SK-N-SH (cell line): Measurements from ENCODE around the gene PARVB. TPM values are rescaled to one million over a fixed set of nuclear protein-coding genes. Genes with fewer than 3 reads are reported as not detected.

ENCODE experiments used
- CTCF ChIA-PET: fragments of 300-600, 350-600 bp; formaldehyde crosslinking; extraction: SDS; loops from one replicate; lab custom pipeline; 2021; lab: Yijun Ruan, JAX
- POLR2A ChIA-PET: fragments of 350-600 bp; sonication (Branson Sonifier 250); formaldehyde crosslinking; extraction: SDS; loops from one replicate; lab custom pipeline; 2020; ENCODE audit warnings: antibody characterized with exemption, inconsistent platforms; lab: Yijun Ruan, JAX
- DNase-seq: peaks from one replicate; pipeline ENCODE4 v3.0.0; 2012
- H2AFZ ChIP-seq: fragments of 200-600 bp; sonication (generic); 2 replicates; pipeline ENCODE4 v1.8.1; 2016; ENCODE audit warnings: antibody characterized with exemption, mild to moderate bottlenecking, low read depth
- H3F3A ChIP-seq: fragments of 200-600 bp; sonication (generic); replicated peaks from 2 replicates; pipeline ENCODE3; 2016; ENCODE audit warnings: antibody characterized with exemption, mild to moderate bottlenecking; ENCODE audit not compliant: insufficient read depth
- H3K27ac ChIP-seq, 2 experiments: fragments of 200-500 bp in 1 of 2; fragments of 200-600 bp in 1 of 2; sonication (Bioruptor generic) in 1 of 2; sonication (generic), shearing (Covaris generic) in 1 of 2; 2 replicates each; pipeline versions ENCODE4 v1.5.1 to v1.6.1; 2014 to 2016; ENCODE audit warnings: low read depth in 2 of 2, inconsistent platforms in 1 of 2, low read length in 1 of 2, mild to moderate bottlenecking in 1 of 2, mixed read lengths in 1 of 2
- H3K27me3 ChIP-seq: fragments of 200-600 bp; sonication (generic), shearing (Covaris generic); 2 replicates; pipeline ENCODE4 v1.6.1; 2016; ENCODE audit warnings: mixed run types; ENCODE audit not compliant: insufficient read depth
- H3K36me3 ChIP-seq, 2 experiments: fragments of 200-500 bp in 1 of 2; fragments of 200-600 bp in 1 of 2; sonication (Bioruptor generic) in 1 of 2; sonication (generic) in 1 of 2; replicated peaks in 1 of 2; 2 replicates each; pipeline versions ENCODE3 to v1.5.1; 2014 to 2016; ENCODE audit warnings: low read length in 1 of 2, mild to moderate bottlenecking in 1 of 2; ENCODE audit not compliant: insufficient read depth in 2 of 2, control insufficient read depth in 1 of 2
- H3K4me1 ChIP-seq, 2 experiments: fragments of 200-500 bp in 1 of 2; fragments of 200-600 bp in 1 of 2; sonication (Bioruptor generic) in 1 of 2; sonication (generic), shearing (Covaris generic) in 1 of 2; 2 replicates each; pipeline versions ENCODE4 v1.5.1 to v1.6.1; 2014 to 2016; ENCODE audit warnings: low read depth in 1 of 2, low read length in 1 of 2, mixed run types in 1 of 2; ENCODE audit not compliant: insufficient read depth in 2 of 2, control insufficient read depth in 1 of 2
- H3K4me2 ChIP-seq: fragments of 200-600 bp; sonication (generic), shearing (Covaris generic); 2 replicates; pipeline ENCODE4 v1.6.1; 2017; ENCODE audit warnings: mixed run types
- H3K4me3 ChIP-seq, 2 experiments: fragments of 200-500 bp in 1 of 2; fragments of 200-600 bp in 1 of 2; sonication (Bioruptor generic) in 1 of 2; sonication (generic), shearing (Covaris generic) in 1 of 2; 2 replicates each; pipeline versions ENCODE4 v1.5.1 to v1.8.1; 2014 to 2016; ENCODE audit warnings: low read depth in 2 of 2, inconsistent platforms in 1 of 2, low read length in 1 of 2, mild to moderate bottlenecking in 1 of 2, mixed read lengths in 1 of 2, moderate library complexity in 1 of 2
- H3K79me2 ChIP-seq: fragments of 200-600 bp; sonication (generic); 2 replicates; pipeline ENCODE4 v1.8.1; 2017; ENCODE audit warnings: mild to moderate bottlenecking; ENCODE audit not compliant: insufficient read depth
- H3K9ac ChIP-seq: fragments of 200-600 bp; sonication (generic); 2 replicates; pipeline ENCODE4 v1.6.1; 2017; ENCODE audit warnings: mixed run types
- H3K9me2 ChIP-seq: fragments of 200-600 bp; sonication (generic); 2 replicates; pipeline ENCODE4 v1.6.1; 2017; ENCODE audit warnings: mixed run types
- H3K9me3 ChIP-seq: fragments of 200-600 bp; sonication (generic); 2 replicates; pipeline ENCODE4 v1.6.1; 2017; ENCODE audit warnings: mixed run types, mild to moderate bottlenecking, moderate library complexity
- H4K20me1 ChIP-seq: fragments of 200-600 bp; sonication (generic); 2 replicates; pipeline ENCODE4 v1.6.1; 2017; ENCODE audit warnings: mild to moderate bottlenecking, mixed run types; ENCODE audit not compliant: insufficient read depth
- CHD2 ChIP-seq: fragments of 150-350 bp; IDR thresholded peaks from 2 replicates; pipeline ENCODE4 v1.6.1; 2018; ENCODE audit warnings: low read length; ENCODE audit not compliant: partially characterized antibody
- EZH2phosphoT487 ChIP-seq: fragments of 200-600 bp; sonication (generic); IDR thresholded peaks from 2 replicates; pipeline ENCODE4 v1.6.1; 2017; ENCODE audit warnings: low read depth, mixed run types, mild to moderate bottlenecking, antibody characterized with exemption, moderate library complexity, borderline replicate concordance
- FOXJ3 ChIP-seq: sonication (generic); formaldehyde crosslinking; IDR thresholded peaks from 2 replicates; pipeline ENCODE4 v1.5.1; 2020; ENCODE audit warnings: mild to moderate bottlenecking, missing genetic modification reagents
- GATA2 ChIP-seq: sonication (generic); formaldehyde crosslinking; IDR thresholded peaks from 2 replicates; pipeline ENCODE4 v1.5.0; 2020; ENCODE audit warnings: mild to moderate bottlenecking, missing genetic modification reagents
- JUND ChIP-seq: IDR thresholded peaks from 2 replicates; pipeline ENCODE4 v1.4.0; 2012
- MXI1 ChIP-seq: IDR thresholded peaks from 2 replicates; pipeline ENCODE4 v1.6.1; 2012; ENCODE audit warnings: mild to moderate bottlenecking, low read depth, low read length, improper control_type of control experiment
- NFIC ChIP-seq: IDR thresholded peaks from 2 replicates; pipeline ENCODE4 v1.4.0; 2012; ENCODE audit warnings: borderline replicate concordance
- NRF1 ChIP-seq: IDR thresholded peaks from 2 replicates; pipeline ENCODE4 v1.6.1; 2012; ENCODE audit warnings: low read depth, mild to moderate bottlenecking, low read length
- PBX3 ChIP-seq: IDR thresholded peaks from 2 replicates; pipeline ENCODE4; 2012
- POLR2AphosphoS5 ChIP-seq: IDR thresholded peaks from 2 replicates; pipeline ENCODE4 v1.6.1; 2012; ENCODE audit warnings: low read depth, low read length
- RFX5 ChIP-seq: IDR thresholded peaks from 2 replicates; pipeline ENCODE4 v1.6.1; 2012; ENCODE audit warnings: mild to moderate bottlenecking, improper control_type of control experiment, low read length
- SIN3A ChIP-seq: IDR thresholded peaks from 2 replicates; pipeline ENCODE4 v1.6.1; 2012; ENCODE audit warnings: low read depth, mild to moderate bottlenecking, low read length, moderate library complexity, borderline replicate concordance
- SMC3 ChIP-seq: IDR thresholded peaks from 2 replicates; pipeline ENCODE4 v1.6.1; 2012; ENCODE audit warnings: low read depth, low read length, improper control_type of control experiment
- TCF12 ChIP-seq: IDR thresholded peaks from 2 replicates; pipeline ENCODE4 v1.4.0; 2012
- TEAD4 ChIP-seq: IDR thresholded peaks from 2 replicates; pipeline ENCODE4 v1.4.0; 2012; ENCODE audit warnings: mild to moderate bottlenecking, borderline replicate concordance; ENCODE audit not compliant: insufficient read depth
- WGBS: methylation state at CpG from one replicate; pipeline ENCODE4 v1.1.6; 2017; ENCODE audit warnings: low lambda C conversion rate; 5-methylcytosine and 5-hydroxymethylcytosine counted together
- polyA plus RNA-seq, 3 experiments: library from polyadenylated mRNA; depleted of rRNA; stranded (reverse); fragments of >200 nt; gene quantifications; 2 replicates each; pipeline ENCODE4 v1.2.3, GENCODE V29; 2012
- TF ChIP-seq, protein P1 (sequence below): fragments of 200-600 bp; sonication (generic); IDR thresholded peaks from 2 replicates; pipeline ENCODE4 v1.6.1; 2017; ENCODE audit warnings: antibody characterized with exemption, mild to moderate bottlenecking, moderate library complexity

The PARVB gene
- polyA plus RNA-seq, 1 of the 3 experiments (the other 2 are of a cell fraction), result 87.8 TPM

GRCh38 chr22:44160421-44160820 is 136.3 kb downstream of the PARVB start:
- Histone ChIP-seq H4K20me1 (no peaks in the 10 kb centered on the region), H3K36me3 (no peaks in the 10 kb centered on the region), H3K9me2 (no peaks in the 10 kb centered on the region), H3K27ac (no peak overlapping the region), H3K27me3 (no peaks in the 10 kb centered on the region), H3K4me3 (no peak overlapping the region), H3K9me3 (no peaks in the 10 kb centered on the region), H3K4me2 (no peak overlapping the region), H3K79me2 (no peaks in the 10 kb centered on the region), H3K9ac (no peak overlapping the region), H3K4me1 (peaks cover 0 to 15% of the 10 kb centered on the region in 2 experiments; a peak in 1 of 4 replicates), H3F3A (no peaks in the 10 kb centered on the region), H2AFZ (no peak overlapping the region)
- no peak for DNase-seq
- ChIA-PET CTCF (no interaction called here), POLR2A (no interaction called here)
- 93% methylated on average over 5 of the region's 5 CpGs for WGBS
- TF ChIP-seq SIN3A (no peak), NFIC (no peak), RFX5 (no peak), NRF1 (no peak), TCF12 (no peak), CHD2 (no peak), JUND (no peak), MXI1 (no peak), TEAD4 (no peak), SMC3 (no peak), PBX3 (no peak)

DNA sequence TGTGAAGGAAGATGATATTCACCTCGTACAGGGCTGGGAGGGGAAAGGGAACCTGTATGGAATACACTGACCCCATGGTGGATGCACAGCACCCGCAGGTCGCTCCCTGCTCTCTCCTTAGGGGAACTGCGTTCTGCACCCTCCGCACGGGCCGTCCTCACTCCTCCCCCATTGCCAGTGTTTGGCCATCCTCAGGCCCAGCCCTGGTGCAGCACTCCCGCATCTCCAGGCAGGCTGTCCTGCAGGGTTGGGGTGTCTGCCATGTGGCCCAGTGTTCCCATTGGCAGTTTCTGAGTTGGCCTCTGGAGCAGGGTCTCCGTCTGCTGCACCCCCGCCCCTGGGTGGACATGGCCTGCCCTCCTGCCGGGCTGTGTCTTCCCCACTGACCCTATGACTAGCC is 137.6 kb downstream of the PARVB start:
- H3K79me2 ChIP-seq, result no peaks in the 10 kb centered on the region
- no peak overlapping the region for H3K4me3 ChIP-seq
- WGBS, result over 99% methylated on average over 11 of the region's 11 CpGs
- POLR2A ChIA-PET, result no interaction called here
- H2AFZ ChIP-seq, result no peak overlapping the region
- H3K9me2 ChIP-seq, result no peaks in the 10 kb centered on the region
- H3K9ac ChIP-seq, result no peak overlapping the region
- no peaks in the 10 kb centered on the region for H3K36me3 ChIP-seq
- CTCF ChIA-PET, result no interaction called here
- H3K9me3 ChIP-seq, result no peaks in the 10 kb centered on the region
- no peaks in the 10 kb centered on the region for H3F3A ChIP-seq
- no peak for DNase-seq
- no peaks in the 10 kb centered on the region for H3K27me3 ChIP-seq
- no peaks in the 10 kb centered on the region for H4K20me1 ChIP-seq
- TF ChIP-seq EZH2phosphoT487 (no peak), FOXJ3 (no peak), TCF12 (no peak), GATA2 (CRISPR knock-in tag) (no peak), NFIC (no peak), CHD2 (no peak), MXI1 (no peak), POLR2AphosphoS5 (no peak)
- TF ChIP-seq, protein P1, sequence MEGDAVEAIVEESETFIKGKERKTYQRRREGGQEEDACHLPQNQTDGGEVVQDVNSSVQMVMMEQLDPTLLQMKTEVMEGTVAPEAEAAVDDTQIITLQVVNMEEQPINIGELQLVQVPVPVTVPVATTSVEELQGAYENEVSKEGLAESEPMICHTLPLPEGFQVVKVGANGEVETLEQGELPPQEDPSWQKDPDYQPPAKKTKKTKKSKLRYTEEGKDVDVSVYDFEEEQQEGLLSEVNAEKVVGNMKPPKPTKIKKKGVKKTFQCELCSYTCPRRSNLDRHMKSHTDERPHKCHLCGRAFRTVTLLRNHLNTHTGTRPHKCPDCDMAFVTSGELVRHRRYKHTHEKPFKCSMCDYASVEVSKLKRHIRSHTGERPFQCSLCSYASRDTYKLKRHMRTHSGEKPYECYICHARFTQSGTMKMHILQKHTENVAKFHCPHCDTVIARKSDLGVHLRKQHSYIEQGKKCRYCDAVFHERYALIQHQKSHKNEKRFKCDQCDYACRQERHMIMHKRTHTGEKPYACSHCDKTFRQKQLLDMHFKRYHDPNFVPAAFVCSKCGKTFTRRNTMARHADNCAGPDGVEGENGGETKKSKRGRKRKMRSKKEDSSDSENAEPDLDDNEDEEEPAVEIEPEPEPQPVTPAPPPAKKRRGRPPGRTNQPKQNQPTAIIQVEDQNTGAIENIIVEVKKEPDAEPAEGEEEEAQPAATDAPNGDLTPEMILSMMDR, result no peak
- TF ChIP-seq, all 33 proteins: peak for 0
- no peak overlapping the region for H3K27ac ChIP-seq
- H3K4me1 ChIP-seq, result peaks cover 0 to 15% of the 10 kb centered on the region in 2 experiments; a peak in 1 of 4 replicates
- H3K4me2 ChIP-seq, result no peak overlapping the region
